Dedifferentiated amniotic fluid mesenchymal stem cell (primary cell): ENCODE results near the gene CBFA2T2.

Experiments used
- DNase-seq: peaks from one replicate; pipeline ENCODE4 v3.0.0-alpha.2; 2016; ENCODE audit errors: extremely low spot score

The CBFA2T2 gene

DNA sequence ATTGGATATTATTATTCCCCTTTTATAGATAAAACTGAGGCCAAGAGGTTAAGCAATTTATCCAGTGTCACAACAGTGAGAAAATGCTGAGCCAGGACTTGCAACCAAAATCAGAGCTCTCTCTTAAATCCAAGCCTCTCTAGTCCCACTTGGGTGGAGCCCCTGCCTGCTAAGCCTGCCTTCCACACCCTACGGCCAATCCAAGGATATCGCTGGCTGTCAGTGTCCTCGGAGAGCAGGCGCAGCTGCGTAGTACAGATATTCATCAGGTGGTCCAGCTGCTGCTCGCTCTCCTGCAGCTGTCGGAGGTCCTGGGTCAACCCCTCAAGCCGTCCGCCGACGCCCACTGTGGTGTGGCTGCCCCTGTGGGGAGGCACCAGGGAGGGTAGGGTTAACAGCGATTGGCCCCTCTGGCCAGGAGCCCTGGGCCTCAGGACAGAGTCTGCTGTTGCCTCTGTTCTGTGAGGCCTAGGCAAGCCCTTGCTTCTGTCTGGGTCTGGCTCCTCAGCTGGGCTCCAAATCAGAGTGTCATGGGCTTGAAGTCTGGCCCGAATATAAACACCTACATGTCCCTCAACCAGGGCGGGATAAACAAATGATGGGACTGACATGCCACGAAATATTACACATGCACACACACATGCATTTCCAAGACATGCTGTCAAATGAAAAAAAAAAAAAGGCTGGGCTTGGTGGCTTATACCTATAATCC is 188.3 kb downstream of the CBFA2T2 start:
- no peak for DNase-seq

DNA sequence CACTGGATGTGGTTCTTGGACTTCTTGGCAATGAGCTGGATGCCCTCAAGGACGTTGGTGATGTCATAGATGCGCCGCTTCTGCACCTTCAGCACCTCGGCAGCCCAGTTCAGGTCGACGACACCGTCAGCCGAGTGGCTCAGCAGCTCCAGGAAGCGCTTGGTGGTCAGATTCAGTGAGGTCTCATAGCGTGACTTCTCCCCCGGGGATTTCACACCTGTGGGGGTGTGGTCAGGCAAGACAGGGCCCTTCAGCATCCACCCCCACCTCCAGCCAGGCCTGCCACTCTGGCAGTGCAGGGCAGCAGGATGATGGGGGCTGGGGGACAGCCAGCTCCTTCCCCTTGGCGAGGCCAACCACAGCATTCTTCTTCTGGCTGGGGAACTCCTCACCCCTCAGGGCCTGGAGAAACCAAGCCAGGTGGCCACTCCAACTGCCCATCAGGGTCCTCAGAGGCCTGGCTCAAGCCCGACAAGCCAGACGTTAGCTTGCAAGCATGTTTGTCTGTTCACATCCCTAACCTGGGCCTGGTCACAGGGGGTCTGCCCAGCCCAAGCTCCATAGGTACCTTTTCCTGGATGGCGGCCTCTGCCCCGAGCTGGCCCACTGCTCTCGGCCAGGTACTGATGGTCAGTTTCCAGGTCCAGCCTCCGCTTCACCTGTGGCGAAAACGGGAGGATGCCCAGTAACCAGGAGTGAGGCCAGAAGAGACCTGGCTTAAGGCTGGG is 190.0 kb downstream of the CBFA2T2 start:
- DNase-seq = no peak

DNA sequence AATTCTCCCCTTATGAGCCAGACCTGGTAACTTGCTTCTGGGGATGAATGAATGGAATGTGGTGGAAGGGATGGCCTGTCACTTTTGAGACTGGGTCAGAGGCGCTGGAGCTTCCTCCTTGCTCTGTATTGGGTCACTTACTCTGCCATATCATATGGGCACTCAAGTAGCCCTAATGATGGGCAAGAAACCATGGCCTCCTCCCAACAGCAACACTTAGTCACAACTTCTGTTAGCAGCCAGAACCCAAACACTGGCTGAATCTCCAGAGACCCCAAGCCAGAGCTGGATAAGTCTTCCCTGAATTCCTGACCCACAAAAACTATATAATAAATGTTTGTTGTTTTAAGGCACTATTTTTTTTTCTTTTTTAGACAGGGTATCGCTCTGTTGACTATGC is 190.8 kb downstream of the CBFA2T2 start:
- no peak for DNase-seq

DNA sequence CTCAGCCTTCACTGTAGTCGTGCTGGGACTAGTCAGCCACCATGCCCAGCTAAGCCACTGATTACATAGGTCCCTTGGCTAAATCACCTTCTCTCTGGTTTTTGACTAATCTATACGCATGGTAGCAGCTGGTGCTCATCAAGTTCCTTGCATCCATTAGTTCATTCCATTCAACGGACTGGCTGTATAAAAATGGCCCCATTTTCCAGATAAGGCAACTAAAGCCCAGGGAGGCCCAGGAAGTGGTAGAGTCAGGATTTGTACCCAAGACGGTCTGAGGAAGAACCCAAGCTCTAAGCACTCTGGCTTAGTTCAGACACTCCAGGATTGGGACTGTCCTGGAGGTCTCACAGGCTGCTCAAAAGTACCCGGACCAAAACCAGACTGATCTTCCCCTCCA is 191.4 kb downstream of the CBFA2T2 start:
- DNase-seq = no peak

DNA sequence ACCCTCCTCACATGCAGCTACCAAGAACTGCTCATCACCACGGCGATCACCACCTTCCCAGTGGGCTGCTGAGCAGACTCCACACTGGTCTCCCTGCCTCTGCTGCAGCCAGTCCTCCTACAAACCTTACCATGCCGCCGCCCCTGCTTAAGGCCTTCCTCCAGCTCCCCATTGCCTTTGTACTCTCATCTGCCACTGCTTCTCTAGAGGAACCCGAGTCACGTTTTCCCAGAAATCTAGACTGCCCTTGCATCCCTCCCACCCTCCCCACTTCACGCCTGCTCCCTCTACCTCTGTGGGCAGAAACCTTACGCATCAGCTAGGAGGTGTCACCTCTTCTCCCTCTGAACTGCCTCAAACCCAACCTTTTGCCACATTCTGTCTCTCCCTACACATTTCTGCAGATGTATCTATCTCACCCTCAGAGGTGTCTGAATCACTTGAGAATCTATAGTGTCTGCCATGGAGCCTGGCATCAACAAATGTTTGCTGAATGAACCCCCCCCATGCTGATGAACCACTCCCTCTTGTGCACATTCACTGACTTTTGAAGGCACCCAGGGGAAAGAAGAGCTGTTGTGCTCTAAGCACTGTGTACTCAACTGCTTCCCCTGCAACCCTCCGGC is 191.9 kb downstream of the CBFA2T2 start:
- DNase-seq = no peak

GRCh38 chr20:33684533-33685327 is 194.8 kb downstream of the CBFA2T2 start:
- no peak for DNase-seq

DNA sequence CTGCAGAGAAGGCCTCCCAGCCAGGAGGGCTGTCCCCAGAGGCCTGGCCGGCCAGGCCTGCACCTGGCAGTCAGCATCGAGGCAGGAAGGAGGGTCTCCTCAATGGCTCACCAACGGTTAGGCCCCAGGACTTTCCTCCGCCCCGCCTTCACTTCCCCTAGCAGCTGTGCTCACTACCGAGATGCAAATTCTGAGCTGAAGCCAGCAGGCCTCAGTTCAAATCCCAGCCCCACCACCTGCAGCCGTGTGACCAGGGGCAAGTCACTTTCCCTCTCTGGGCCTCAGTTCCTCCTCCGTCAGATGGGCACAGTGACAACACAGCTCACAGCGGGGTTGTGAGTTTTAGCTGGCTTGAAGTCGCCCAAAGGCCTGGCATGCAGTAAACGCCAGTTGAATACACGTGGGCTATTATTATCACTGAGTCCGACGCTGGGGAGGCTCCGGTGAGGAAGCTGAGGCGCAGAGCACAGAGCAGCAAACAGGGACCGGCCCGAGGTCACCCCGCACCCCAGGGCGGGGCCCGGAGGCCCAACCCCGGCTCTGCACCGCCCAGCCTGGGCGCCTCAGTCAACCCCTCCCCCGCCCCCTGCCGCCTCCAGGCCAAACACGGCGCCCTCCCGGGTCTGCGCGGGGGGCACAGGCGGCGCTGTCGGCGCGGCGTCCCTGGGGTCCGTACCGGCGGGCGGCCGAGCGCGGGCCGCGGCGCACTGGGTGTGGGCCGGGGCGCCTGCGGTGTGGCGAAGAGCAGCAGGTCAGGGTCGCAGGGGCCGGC is 195.6 kb downstream of the CBFA2T2 start:
- DNase-seq = no peak

- DNase-seq = peak; percentile 91
These were observed 196.4 kb downstream of the CBFA2T2 start, which contains the start of gene E2F1 for GRCh38 chr20:33686100-33686983. Gene E2F1, minus strand, starts transcription at chr20:33686385. Its CDS starts 121 bp downstream, at chr20:33686264.

DNA sequence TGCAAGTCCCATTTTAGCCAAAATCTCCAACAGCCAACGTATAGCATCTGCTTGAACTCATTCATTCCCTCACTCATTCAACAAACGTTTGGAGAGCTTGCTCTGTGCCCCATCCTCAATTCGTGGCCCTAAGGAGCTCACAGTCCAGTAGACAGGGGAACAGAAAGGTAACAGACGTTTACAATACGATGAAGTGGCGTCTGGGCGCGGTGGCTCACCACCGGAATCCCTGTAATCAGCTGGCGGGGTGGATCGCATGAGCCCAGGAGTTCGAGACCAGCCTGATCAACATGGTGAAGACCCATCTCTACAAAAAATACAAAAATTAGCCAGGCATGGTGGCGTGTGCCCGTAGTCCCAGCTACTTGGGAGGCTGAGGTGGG is 197.1 kb downstream of the CBFA2T2 start:
- no peak for DNase-seq

DNA sequence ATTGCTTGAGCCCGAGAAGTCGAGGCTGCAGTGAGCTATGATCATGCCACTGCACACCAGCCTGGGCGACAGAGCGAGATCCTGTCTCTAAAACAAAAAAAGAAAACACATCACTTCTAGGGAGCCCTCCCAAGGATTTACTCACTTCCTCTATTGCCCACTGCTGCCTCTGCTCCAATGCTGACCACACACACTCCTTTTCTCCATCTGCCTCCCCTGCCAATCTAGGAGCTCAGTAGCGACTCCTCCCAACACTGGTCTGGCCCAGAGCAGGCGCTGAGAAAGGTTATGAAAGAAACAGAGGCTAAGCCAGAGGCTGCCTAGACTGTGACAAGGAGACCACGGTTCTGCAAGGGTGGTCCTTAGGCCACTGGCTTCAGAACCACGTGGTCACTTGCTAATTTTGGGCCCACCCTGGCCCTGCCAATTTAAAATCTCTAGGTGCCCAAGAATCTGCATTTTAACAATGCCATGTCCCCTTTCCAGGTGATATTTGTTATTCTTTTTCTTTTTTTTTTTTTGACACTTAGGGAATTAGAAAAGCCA is 197.5 kb downstream of the CBFA2T2 start:
- DNase-seq = no peak

GRCh38 chr20:33687993-33688937 is 198.4 kb downstream of the CBFA2T2 start:
- no peak for DNase-seq

- no peak for DNase-seq
These were observed 199.1 kb downstream of the CBFA2T2 start for GRCh38 chr20:33688938-33689424.

GRCh38 chr20:33689493-33689892 is 199.6 kb downstream of the CBFA2T2 start:
- DNase-seq = no peak

GRCh38 chr20:33689973-33690372 is 200.1 kb downstream of the CBFA2T2 start:
- DNase-seq = no peak

- DNase-seq = no peak
These were observed 203.4 kb downstream of the CBFA2T2 start for GRCh38 chr20:33693289-33693688.

- no peak for DNase-seq
These were observed 204.1 kb downstream of the CBFA2T2 start for GRCh38 chr20:33693741-33694638.

GRCh38 chr20:33694639-33695012 is 204.7 kb downstream of the CBFA2T2 start:
- DNase-seq = no peak

DNA sequence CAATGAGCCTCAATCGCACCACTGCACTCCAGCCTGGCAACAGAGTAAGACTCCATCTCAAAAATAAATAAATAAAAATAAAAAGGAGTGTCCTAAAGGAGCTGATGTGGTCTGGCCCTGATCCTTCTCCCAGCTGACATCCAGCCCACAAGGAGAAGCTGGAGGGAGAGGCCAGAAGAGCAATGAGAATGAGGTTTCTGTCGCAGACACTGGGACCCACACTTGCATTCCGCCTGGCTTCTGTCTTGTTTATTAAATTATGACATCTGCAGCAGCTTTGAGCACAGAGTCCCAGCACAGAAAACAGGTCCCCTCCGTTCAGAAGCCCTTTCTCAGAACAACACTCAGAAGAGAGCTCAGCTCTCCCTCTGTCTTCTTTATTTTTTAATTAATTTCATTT is 206.6 kb downstream of the CBFA2T2 start:
- DNase-seq = no peak
